ENCODE results near the gene CTNNBIP1. TPM values are rescaled to one million over a fixed set of nuclear protein-coding genes. Genes with fewer than 3 reads are reported as not detected.
A peak's percentile ranks its signal among the peaks of the same experiment; 100 is the strongest.

The CTNNBIP1 gene
- total RNA-seq, 1 donor from 2014 or later = 47.6 TPM

DNA sequence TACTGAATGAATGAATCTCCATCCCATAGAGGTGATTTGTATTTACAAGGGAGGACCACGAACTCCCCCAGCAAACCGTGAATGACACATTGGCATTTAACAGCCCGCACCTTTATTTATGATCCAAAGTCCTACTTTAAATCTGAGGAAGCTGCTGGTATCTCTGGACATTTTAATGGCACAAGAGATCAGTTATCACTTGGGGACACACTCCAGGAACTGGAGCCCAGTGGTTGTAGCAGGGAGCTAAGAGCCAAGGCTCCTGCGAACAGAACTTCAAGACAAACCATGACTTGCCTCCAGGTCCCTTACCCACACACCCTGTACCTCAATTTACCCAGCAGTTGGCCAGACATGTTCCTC lies 1.2 kb downstream of the CTNNBIP1 start:
- H3K9me3 ChIP-seq = no peaks in the 10 kb centered on the region
- intact Hi-C loops (cut with DNase I) = no loop called here
- TF ChIP-seq, protein P1, sequence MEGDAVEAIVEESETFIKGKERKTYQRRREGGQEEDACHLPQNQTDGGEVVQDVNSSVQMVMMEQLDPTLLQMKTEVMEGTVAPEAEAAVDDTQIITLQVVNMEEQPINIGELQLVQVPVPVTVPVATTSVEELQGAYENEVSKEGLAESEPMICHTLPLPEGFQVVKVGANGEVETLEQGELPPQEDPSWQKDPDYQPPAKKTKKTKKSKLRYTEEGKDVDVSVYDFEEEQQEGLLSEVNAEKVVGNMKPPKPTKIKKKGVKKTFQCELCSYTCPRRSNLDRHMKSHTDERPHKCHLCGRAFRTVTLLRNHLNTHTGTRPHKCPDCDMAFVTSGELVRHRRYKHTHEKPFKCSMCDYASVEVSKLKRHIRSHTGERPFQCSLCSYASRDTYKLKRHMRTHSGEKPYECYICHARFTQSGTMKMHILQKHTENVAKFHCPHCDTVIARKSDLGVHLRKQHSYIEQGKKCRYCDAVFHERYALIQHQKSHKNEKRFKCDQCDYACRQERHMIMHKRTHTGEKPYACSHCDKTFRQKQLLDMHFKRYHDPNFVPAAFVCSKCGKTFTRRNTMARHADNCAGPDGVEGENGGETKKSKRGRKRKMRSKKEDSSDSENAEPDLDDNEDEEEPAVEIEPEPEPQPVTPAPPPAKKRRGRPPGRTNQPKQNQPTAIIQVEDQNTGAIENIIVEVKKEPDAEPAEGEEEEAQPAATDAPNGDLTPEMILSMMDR (IDR thresholded peaks at IDR 0.05) = no peak
- peaks cover 13% of the 10 kb centered on the region for H3K4me1 ChIP-seq
- H3K27ac ChIP-seq = peak overlapping the region; percentile 86
- no peaks in the 10 kb centered on the region for H3K36me3 ChIP-seq
- DNase-seq (no peak), ATAC-seq (no peak)
- H3K4me3 ChIP-seq = peak overlapping the region; percentile 84
- H3K27me3 ChIP-seq = no peaks in the 10 kb centered on the region

DNA sequence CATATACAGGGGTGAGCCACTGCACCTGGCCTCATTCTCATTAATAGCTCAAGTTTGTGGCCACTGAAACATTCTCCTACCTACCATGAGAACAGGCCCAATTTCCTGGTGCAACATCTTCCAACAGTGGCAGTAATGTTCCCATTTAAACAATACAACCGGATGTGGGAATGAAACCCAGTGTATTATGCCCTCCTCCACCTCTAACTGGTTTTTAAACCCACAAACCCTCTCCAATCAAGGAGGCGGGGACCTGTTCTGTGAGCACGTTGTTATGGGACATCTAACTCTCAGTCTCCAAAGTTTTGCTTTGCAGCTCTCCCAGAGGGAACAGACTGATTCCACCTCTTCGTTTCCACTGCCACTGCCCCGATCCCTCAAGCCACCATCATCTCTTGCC lies 2.6 kb downstream of the CTNNBIP1 start:
- DNase-seq (no peak), ATAC-seq (no peak)
- intact Hi-C loops (cut with DNase I) = no loop called here
- H3K9me3 ChIP-seq = no peaks in the 10 kb centered on the region
- no peak overlapping the region for H3K4me3 ChIP-seq
- H3K36me3 ChIP-seq = no peaks in the 10 kb centered on the region
- H3K27me3 ChIP-seq = no peaks in the 10 kb centered on the region
- TF ChIP-seq, protein P1 (IDR thresholded peaks at IDR 0.05) = no peak
- peak overlapping the region; percentile 7 for H3K27ac ChIP-seq
- peaks cover 17% of the 10 kb centered on the region for H3K4me1 ChIP-seq

DNA sequence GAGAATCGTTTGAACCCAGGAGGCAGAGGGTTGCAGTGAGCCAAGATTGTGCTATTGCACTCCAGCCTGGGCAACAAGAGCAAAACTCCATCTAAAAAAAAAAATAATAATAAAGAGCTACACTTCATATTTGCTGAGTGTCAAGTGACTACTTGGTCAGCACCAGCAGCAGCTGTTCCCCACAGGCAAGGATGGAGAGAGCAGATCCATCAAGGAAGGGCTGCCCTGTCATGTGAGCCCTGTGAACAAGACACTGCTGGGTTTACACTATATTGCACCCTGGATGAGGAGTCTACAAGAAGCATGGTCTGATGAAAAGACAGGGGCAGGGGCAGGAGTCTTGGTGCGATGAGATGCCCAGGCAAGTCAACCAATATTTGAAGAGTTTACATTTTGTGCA lies 3.6 kb downstream of the CTNNBIP1 start:
- intact Hi-C loops (cut with DNase I) = no loop called here
- H3K27ac ChIP-seq = no peak overlapping the region
- TF ChIP-seq, protein P1 (IDR thresholded peaks at IDR 0.05) = no peak
- no peak for DNase-seq
- H3K27me3 ChIP-seq = no peaks in the 10 kb centered on the region
- H3K4me3 ChIP-seq = no peak overlapping the region
- H3K36me3 ChIP-seq = no peaks in the 10 kb centered on the region
- ATAC-seq = no peak
- H3K4me1 ChIP-seq = peaks cover 22% of the 10 kb centered on the region
- no peaks in the 10 kb centered on the region for H3K9me3 ChIP-seq

DNA sequence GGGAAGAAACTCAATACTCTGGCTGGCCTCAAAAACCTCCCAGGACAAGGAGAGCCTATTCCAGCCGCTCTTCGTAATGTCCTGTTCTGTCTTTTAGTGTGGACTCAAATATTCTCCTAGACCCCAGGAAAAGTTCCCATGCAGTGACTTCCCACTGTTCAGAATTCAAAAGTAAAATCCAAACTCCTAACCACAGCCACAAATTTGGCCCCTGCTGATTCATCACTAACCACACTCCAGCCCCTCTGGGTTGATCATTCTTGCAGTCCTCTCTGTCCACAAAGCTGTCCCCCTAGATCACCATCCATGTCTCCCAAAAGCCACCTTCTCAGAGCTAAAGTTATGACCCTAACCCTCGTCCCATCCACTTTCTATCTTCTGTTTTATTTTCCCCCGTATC lies 5.1 kb downstream of the CTNNBIP1 start:
- Histone ChIP-seq H3K27ac (no peak overlapping the region), H3K36me3 (no peaks in the 10 kb centered on the region), H3K9me3 (no peaks in the 10 kb centered on the region), H3K27me3 (no peaks in the 10 kb centered on the region), H3K4me3 (no peak overlapping the region), H3K4me1 (peaks cover 32% of the 10 kb centered on the region)
- ATAC-seq (no peak), DNase-seq (no peak)
- TF ChIP-seq, protein P1 (IDR thresholded peaks at IDR 0.05) = no peak
- intact Hi-C loops (cut with DNase I) = no loop called here

DNA sequence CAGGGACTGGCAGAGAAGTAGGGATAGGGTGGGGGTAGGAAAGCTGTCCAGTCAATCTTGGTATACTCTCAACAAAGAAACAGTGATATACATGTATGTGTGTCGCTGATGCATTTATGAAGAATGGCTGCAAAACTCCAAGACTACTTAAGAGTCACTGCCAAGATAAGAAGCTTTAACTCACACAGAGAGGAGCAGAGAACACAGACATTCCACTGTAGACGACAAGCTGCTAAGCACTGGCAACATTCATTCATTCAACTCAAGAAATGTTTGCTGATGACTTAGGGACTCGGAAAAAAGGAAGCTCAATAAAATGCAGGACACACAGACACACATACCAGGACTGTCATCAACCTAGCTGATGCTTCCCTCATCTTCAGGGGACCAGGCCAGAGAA lies 5.5 kb downstream of the CTNNBIP1 start:
- peaks cover 36% of the 10 kb centered on the region for H3K4me1 ChIP-seq
- intact Hi-C loops (cut with DNase I) = no loop called here
- ATAC-seq (no peak), DNase-seq (no peak)
- H3K4me3 ChIP-seq = no peak overlapping the region
- TF ChIP-seq, protein P1 (IDR thresholded peaks at IDR 0.05) = no peak
- H3K27me3 ChIP-seq = no peaks in the 10 kb centered on the region
- no peaks in the 10 kb centered on the region for H3K36me3 ChIP-seq
- H3K9me3 ChIP-seq = no peaks in the 10 kb centered on the region
- H3K27ac ChIP-seq = no peak overlapping the region

DNA sequence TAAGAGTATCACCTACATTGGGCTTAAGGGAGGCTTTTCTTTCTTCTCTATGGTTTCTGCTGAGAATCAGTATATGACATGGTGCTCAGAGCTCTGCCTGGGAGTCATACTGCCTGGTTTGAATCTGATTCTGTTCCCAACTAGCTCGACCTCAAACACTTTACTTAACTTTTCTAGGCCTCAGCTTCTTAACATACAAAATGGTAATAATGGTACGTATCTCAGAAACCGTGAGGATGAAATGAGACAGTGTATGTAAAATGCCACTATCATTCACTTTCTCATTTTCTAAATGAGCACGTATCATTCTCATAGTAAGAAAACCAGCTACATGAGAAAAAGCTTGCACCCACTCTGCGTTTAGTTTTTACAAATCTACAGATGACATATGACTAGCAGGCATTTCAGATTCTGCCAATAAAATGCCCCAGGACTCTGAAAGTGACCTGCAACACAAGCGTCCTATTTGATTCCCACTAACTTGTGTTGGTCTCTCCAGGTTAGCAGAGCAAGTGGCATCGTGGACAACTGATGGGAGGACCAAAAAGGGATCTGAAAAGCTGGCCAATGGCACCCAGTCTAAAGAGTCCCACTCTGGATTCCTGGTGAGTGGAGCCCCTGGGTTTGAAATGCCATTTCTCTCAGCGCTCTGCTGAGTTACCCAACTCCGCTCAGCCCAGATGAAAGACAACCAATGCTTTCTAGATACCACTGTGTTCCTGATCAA lies 6.1 kb downstream of the CTNNBIP1 start:
- no peak overlapping the region for H3K27ac ChIP-seq

More for the DNA sequence above, 6.1 kb downstream of the CTNNBIP1 start:
- Histone ChIP-seq H3K27me3 (no peaks in the 10 kb centered on the region), H3K36me3 (no peaks in the 10 kb centered on the region), H3K4me1 (peaks cover 31% of the 10 kb centered on the region), H3K4me3 (no peak overlapping the region), H3K9me3 (no peaks in the 10 kb centered on the region)
- peak; percentile 6 for DNase-seq
- intact Hi-C loops (cut with DNase I) = no loop called here
- TF ChIP-seq, protein P1 (IDR thresholded peaks at IDR 0.05) = no peak
- no peak for ATAC-seq
